ENCODE results near the gene BUB3. TPM values are rescaled to one million over a fixed set of nuclear protein-coding genes. Genes with fewer than 3 reads are reported as not detected.

The BUB3 gene
- total and polyA plus RNA-seq, 2 of the 8 experiments (the other 6 are each of a cell fraction or from before 2014, with no cell fraction given), result 183 to 207 TPM

GRCh38 chr10:123212063-123212462, 57.9 kb downstream of the BUB3 start (continued):
- TF ChIP-seq, protein P1, sequence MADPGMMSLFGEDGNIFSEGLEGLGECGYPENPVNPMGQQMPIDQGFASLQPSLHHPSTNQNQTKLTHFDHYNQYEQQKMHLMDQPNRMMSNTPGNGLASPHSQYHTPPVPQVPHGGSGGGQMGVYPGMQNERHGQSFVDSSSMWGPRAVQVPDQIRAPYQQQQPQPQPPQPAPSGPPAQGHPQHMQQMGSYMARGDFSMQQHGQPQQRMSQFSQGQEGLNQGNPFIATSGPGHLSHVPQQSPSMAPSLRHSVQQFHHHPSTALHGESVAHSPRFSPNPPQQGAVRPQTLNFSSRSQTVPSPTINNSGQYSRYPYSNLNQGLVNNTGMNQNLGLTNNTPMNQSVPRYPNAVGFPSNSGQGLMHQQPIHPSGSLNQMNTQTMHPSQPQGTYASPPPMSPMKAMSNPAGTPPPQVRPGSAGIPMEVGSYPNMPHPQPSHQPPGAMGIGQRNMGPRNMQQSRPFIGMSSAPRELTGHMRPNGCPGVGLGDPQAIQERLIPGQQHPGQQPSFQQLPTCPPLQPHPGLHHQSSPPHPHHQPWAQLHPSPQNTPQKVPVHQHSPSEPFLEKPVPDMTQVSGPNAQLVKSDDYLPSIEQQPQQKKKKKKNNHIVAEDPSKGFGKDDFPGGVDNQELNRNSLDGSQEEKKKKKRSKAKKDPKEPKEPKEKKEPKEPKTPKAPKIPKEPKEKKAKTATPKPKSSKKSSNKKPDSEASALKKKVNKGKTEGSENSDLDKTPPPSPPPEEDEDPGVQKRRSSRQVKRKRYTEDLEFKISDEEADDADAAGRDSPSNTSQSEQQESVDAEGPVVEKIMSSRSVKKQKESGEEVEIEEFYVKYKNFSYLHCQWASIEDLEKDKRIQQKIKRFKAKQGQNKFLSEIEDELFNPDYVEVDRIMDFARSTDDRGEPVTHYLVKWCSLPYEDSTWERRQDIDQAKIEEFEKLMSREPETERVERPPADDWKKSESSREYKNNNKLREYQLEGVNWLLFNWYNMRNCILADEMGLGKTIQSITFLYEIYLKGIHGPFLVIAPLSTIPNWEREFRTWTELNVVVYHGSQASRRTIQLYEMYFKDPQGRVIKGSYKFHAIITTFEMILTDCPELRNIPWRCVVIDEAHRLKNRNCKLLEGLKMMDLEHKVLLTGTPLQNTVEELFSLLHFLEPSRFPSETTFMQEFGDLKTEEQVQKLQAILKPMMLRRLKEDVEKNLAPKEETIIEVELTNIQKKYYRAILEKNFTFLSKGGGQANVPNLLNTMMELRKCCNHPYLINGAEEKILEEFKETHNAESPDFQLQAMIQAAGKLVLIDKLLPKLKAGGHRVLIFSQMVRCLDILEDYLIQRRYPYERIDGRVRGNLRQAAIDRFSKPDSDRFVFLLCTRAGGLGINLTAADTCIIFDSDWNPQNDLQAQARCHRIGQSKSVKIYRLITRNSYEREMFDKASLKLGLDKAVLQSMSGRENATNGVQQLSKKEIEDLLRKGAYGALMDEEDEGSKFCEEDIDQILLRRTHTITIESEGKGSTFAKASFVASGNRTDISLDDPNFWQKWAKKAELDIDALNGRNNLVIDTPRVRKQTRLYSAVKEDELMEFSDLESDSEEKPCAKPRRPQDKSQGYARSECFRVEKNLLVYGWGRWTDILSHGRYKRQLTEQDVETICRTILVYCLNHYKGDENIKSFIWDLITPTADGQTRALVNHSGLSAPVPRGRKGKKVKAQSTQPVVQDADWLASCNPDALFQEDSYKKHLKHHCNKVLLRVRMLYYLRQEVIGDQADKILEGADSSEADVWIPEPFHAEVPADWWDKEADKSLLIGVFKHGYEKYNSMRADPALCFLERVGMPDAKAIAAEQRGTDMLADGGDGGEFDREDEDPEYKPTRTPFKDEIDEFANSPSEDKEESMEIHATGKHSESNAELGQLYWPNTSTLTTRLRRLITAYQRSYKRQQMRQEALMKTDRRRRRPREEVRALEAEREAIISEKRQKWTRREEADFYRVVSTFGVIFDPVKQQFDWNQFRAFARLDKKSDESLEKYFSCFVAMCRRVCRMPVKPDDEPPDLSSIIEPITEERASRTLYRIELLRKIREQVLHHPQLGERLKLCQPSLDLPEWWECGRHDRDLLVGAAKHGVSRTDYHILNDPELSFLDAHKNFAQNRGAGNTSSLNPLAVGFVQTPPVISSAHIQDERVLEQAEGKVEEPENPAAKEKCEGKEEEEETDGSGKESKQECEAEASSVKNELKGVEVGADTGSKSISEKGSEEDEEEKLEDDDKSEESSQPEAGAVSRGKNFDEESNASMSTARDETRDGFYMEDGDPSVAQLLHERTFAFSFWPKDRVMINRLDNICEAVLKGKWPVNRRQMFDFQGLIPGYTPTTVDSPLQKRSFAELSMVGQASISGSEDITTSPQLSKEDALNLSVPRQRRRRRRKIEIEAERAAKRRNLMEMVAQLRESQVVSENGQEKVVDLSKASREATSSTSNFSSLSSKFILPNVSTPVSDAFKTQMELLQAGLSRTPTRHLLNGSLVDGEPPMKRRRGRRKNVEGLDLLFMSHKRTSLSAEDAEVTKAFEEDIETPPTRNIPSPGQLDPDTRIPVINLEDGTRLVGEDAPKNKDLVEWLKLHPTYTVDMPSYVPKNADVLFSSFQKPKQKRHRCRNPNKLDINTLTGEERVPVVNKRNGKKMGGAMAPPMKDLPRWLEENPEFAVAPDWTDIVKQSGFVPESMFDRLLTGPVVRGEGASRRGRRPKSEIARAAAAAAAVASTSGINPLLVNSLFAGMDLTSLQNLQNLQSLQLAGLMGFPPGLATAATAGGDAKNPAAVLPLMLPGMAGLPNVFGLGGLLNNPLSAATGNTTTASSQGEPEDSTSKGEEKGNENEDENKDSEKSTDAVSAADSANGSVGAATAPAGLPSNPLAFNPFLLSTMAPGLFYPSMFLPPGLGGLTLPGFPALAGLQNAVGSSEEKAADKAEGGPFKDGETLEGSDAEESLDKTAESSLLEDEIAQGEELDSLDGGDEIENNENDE (IDR thresholded peaks at IDR 0.05; ENCODE audit: insufficient replicate concordance, low read length), result no peak
- TF ChIP-seq ATF3 (IDR thresholded peaks at IDR 0.05; ENCODE audit: insufficient read depth, low read depth, low read length), result no peak
- no peak for TF ChIP-seq BCL11A (IDR thresholded peaks at IDR 0.05; ENCODE audit: low read depth in 2 of 2, low read length in 2 of 2)
- TF ChIP-seq CTBP2 (IDR thresholded peaks at IDR 0.05; ENCODE audit: borderline replicate concordance, insufficient read depth, insufficient read length, low read length), result no peak
- no peak for TF ChIP-seq NRF1 (IDR thresholded peaks at IDR 0.05; ENCODE audit: low read depth, low read length)
- TF ChIP-seq JUN (IDR thresholded peaks at IDR 0.05; ENCODE audit: low read depth, low read length), result no peak
- no peak for TF ChIP-seq GTF2F1 (IDR thresholded peaks at IDR 0.05; ENCODE audit: borderline replicate concordance, low read depth, low read length)
- no peak for TF ChIP-seq GABPA (IDR thresholded peaks at IDR 0.05; ENCODE audit: borderline replicate concordance, insufficient read depth, low read length)
- TF ChIP-seq EZH2 (IDR thresholded peaks at IDR 0.05; ENCODE audit: low read depth, low read length, severe bottlenecking), result no peak
- no peak for TF ChIP-seq RAD21 (IDR thresholded peaks at IDR 0.05 in 1 of 2, conservative IDR thresholded peaks at IDR 0.05 in 1 of 2; ENCODE audit: low read depth in 2 of 2, low read length in 2 of 2)

Data from H1 (cell line).